ENCODE results near the gene ADGRG6. TPM values are rescaled to one million over a fixed set of nuclear protein-coding genes. Genes with fewer than 3 reads are reported as not detected.

ADGRG6 gene
- total and polyA plus RNA-seq, 10 of the 15 experiments (the other 5 are each of a cell fraction or from before 2014, with no cell fraction given): 0.01 to 0.24 (median 0.13) TPM; not detected in 7

DNA sequence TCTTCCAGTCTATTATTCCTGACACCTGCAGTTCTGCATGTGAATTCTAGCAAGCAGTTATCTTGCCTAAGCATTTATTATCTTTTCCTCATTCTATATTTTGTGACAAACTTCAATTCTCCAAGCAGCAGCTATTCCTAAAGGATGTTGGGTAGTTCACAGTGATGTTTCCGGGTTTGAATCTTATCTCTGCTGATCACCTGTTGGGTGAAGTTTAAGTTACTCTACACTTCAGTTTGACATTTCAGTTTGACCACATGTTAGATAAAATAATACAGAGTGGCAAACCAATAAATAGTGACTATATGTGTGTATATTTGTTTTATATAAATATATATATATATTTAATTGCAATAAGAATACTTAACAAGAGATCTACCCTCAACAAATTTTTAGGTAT is 168.6 kb downstream of the ADGRG6 start:
- no peaks in the 10 kb centered on the region for H3K9me3 ChIP-seq (replicated peaks; ENCODE audit: control insufficient read depth, insufficient read depth, low read length)
- RAD21 ChIA-PET (ENCODE audit: unreplicated experiment): no interaction called here
- no peak overlapping the region for H3K4me3 ChIP-seq
- no peaks in the 10 kb centered on the region for H4K20me1 ChIP-seq (ENCODE audit: control insufficient read depth, insufficient read depth)
- no peak overlapping the region for H3K9ac ChIP-seq (ENCODE audit: control insufficient read depth, insufficient read depth, low read length)
- no peak for TF ChIP-seq CBX5 (IDR thresholded peaks at IDR 0.05; ENCODE audit: low read depth)
- TF ChIP-seq ZNF687 (IDR thresholded peaks at IDR 0.05): no peak
- no peak for TF ChIP-seq CEBPB (IDR thresholded peaks at IDR 0.05; ENCODE audit: borderline replicate concordance in 1 of 2, low read depth in 2 of 2, low read length in 2 of 2)
- no peak for TF ChIP-seq HDAC6 (IDR thresholded peaks at IDR 0.05; ENCODE audit: unreplicated experiment)
- no peak overlapping the region for H3K4me2 ChIP-seq (ENCODE audit: control insufficient read depth, insufficient read depth)
- no TSS peak for BruUV-seq (replicated peaks)
- intact Hi-C loops (cut with micrococcal nuclease; ENCODE audit: unreplicated experiment) (loop anchor here (5.0 to 10.0 kb wide), 5 partner anchors 222 to 1104 kb away; partner anchors contain the start of genes NMBR and VTA1), in situ Hi-C loops (cut with MboI) (no loop called here)
- no peak overlapping the region for H2AFZ ChIP-seq (ENCODE audit: control insufficient read depth, low read depth, low read length)
- no peak for DNase-seq (ENCODE audit: low read depth, low spot score)
- FAIRE-seq: no peak
- no peak overlapping the region for H3K27ac ChIP-seq (ENCODE audit: control insufficient read depth, insufficient read depth)
- SMC1A ChIA-PET (ENCODE audit: uncharacterized antibody, unreplicated experiment): no interaction called here
- CTCF ChIA-PET: no interaction called here
- POLR2A ChIA-PET: no interaction called here
- no peaks in the 10 kb centered on the region for H3K27me3 ChIP-seq (replicated peaks in 1 of 2; ENCODE audit: control insufficient read depth in 2 of 2, insufficient read depth in 2 of 2, low read length in 1 of 2)
- no peaks in the 10 kb centered on the region for H3K79me2 ChIP-seq (ENCODE audit: control insufficient read depth, insufficient read depth, low read length)
- 23% methylated on average over 1 of the region's 1 CpG for WGBS (ENCODE audit: insufficient coverage, insufficient replicate concordance, low lambda C conversion rate, missing lambda C conversion rate)
- no peak for ATAC-seq
- H3K36me3 ChIP-seq (ENCODE audit: control insufficient read depth in 2 of 2, insufficient read depth in 2 of 2, low read length in 1 of 2): no peaks in the 10 kb centered on the region
- no peaks in the 10 kb centered on the region for H3K4me1 ChIP-seq (ENCODE audit: control insufficient read depth, insufficient read depth, low read length)
